Amniotic epithelial cell (primary cell): Measurements from ENCODE around the gene IFNG-AS1.

ENCODE experiments used
- DNase-seq: peaks from one replicate; pipeline ENCODE4 v3.0.0-alpha.2; 2010; ENCODE audit warnings: low read depth

IFNG-AS1 gene

DNA sequence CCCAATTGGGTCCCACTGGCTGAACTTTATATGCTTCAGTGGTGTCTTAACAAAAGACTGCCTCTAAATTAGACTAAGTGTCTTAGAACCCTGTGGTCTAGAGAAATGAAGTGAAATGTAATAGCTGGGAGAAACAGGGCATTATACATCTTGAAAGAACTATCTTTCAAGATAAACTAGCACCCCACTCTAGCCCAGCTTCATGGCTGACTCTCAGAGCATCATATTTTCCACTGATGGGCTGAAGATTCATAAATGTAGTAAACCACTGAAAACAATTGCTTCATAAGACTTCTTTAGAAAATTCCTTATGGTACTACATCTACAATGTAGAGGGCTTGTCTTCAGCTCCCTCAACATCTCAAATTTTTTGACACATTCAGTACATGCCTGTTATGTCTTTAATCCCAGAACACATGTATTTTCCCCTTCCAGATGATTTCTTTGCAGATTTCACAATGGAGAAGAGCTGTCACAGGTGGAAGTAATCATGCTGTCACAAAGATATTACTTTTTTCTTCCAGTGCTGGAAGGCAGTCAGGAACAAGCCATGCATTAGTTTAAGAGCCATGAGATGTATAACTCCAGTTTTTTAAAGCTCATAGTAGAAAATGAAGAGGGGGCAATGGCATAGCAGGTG is 48.5 kb downstream of the IFNG-AS1 start:
- DNase-seq: no peak

DNA sequence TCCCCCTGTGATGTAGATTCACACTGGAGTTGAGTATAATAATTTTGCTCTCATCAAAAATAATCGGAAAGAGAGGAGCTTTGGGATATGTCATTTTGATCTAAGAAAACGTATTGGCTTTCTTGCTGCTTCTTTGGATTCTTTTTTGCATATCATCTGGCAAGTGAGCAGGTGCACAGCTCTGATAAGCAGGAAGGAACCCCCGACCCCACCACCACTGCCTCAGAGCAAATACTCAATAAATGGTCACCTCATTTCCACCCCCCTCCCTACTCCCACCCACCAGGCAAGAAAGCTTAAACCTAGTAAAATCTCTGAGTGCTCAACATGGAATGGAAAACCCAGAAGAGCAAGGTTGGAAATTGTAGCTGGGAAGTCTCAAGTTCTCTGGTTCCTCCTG is 49.4 kb downstream of the IFNG-AS1 start:
- no peak for DNase-seq

DNA sequence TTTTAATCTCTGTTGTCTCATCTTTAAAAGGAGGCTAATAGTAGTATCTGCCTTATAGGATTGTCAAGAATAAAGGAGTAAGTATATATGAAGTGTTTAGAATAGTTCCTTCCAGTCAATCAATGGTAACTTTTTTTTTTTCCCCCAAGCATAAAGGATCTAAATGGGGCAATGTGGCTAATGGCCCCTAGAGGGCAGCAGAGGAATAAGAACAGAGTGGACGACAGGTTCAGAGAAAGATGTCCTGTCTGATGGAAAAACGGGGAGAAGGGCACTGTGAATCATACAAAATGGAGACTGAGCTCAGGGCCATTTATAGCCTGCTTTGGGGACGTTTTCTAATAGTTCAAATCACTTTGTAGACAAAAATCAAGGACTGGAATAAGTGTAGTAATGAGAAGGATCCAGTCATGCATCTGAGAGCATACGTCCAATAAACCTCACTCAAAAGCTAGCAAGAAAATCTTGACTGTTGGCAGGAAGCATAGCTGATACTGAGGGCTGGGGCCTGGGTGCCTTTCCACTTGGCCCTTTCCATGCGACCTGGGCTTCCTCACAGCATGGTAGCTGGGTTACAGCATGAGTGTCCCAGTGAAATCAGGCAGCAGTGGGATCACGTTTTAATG is 51.3 kb downstream of the IFNG-AS1 start:
- peak; percentile 66 for DNase-seq

DNA sequence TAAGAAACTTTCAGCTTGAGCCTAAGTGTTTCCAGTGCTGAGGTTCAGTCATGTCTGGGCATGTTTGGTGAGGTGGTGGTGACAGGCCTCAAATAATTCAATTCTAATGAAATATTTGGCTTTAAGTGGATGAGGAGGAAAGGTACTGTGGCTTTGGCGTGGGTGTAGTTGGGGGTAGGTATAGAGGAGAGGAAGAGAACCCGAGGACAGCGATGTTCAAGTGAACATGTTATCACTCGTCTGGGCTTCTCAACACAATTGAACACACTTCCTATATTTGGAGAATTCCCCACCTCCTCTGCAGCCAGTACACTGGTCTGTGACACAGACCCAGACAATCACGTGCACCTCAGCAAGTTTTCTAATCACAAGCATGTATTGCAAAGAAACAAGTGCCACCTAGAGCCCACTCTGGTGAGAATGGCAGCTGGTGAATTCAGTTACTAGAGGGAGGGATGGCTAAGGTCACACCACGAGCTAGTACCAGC is 53.0 kb downstream of the IFNG-AS1 start:
- DNase-seq: no peak

DNA sequence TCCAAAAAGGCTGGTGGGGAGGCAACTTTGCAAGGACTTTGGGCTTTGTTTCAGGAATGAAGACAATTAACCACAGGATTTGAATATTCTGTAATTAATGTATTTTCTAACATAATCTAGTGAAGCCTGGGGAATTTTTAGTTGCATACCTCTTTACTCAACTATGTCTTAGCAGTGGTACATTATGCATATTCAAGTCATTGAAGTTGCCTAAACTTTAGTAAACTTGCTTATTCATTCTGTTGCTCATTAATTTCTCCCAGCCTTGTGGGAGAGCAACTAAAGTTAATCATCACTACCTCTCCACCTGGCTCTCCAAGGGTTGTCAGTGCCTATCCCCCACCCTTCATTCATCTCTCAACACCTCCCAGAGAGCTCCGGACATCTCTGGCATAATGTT is 54.2 kb downstream of the IFNG-AS1 start:
- DNase-seq: no peak

DNA sequence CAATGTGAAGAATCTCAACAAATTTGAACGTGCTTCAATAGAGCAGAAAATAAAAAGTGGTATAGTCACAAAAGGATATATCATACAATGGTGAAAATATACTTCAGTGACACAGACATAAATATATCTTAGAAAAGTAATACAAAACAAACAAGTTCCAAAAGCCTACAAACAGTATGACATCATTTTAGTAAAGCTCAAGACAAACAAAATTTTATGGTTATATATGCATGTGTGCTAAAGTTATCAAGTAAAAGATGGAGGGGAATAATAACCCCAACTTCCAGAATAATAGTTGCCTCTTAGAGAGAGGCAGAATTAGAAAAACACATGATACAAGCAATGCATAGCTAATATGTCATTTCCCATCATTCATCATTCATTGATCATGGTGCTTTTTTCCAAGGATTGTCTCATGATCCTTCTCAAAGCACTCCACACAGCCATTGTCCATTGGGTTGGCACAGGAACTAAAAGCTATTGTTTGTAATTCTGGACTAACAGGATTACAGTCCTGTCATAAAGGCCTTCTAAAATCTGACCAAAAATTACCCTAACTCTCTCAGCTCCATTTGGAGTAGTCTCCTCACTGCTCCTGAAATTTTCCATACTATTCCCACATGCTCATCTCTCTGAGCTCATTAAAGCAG is 59.5 kb downstream of the IFNG-AS1 start:
- DNase-seq: no peak

DNA sequence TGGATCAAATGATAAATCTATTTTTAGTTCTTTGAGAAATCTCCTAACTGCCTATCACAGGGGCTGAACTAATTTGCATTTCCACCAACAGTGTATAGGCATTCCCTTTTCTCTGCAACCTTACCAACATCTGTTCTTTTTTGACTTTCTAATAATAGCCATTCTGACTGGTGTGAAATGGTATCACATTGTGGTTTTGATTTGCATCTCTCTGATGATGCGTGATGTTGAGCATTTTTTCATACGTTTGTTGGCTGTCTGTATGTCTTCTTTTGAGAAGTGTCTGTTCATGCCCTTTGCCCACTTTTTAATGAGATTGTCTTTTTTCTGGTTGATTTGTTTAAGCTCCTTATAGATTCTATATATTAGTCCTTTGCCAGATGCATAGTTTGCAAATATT is 67.1 kb downstream of the IFNG-AS1 start:
- no peak for DNase-seq

DNA sequence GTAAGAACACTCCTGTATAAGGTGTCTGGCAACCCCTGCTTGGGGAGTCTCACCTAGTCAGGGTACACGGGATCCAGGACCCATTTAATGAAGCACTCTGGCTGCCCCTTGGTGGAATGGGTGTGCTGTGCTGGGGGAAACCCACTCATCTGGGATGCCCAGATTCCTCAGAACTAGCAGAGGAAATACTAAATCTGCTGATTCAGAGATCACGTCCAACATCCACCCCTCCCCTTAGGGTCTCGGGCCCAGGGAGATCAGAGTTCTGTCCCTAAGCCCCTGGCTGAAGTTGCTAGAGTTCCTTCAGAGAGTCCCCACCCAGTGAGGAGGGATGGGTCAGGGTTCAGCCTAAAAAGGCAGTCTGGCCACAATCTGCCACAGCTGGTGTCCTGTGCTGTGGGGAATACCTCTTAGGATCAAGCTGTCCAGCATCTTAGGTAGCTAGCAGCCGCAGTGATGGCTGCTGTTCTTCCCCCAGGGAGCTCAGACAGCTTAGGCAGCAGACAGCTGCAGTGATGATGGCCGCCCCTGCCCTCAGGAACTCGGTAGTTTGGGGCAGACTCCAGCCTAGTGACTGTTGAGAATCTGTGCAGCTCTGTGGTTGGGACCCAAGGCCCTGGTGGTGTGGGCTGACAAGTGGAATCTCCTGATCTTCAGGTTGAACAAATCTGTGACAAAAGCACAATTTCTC is 74.8 kb downstream of the IFNG-AS1 start:
- no peak for DNase-seq

DNA sequence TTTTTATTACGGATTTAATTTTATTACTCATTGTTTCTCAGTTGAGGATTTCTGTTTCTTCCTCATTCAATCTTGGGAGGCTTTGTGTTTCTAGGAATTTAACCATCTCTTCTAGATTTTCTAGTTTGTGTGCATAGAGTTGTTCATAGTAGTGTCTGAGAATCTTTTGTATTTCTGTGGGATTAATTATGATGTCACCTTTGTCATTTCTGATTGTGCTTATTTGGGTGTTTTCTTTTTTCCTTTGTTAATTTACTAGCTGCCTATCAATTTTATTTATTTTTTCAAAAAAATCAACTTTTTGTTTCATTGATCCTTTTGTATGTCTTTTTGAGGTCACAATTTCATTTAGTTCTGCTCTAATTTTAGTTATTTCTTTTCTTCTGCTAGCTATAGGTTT is 75.9 kb downstream of the IFNG-AS1 start:
- no peak for DNase-seq

DNA sequence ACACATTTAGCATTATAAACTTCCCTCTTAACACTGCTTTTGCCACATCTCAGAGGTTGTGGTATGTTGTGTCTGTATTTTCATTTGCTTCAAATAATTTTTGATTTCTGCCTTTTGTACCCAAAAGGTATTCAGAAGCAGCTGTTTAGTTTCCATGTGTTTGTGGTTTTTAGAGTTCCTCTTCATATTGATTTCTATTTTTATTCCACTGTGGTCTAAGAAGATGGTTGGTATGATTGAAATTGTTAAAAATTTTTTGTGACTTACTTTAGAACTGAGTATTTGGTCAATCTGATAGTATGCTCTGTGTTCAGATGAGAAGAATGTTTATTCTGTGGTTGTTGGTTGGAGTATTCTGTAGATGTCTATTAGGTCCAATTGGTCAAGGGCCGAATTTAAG is 76.4 kb downstream of the IFNG-AS1 start:
- no peak for DNase-seq

DNA sequence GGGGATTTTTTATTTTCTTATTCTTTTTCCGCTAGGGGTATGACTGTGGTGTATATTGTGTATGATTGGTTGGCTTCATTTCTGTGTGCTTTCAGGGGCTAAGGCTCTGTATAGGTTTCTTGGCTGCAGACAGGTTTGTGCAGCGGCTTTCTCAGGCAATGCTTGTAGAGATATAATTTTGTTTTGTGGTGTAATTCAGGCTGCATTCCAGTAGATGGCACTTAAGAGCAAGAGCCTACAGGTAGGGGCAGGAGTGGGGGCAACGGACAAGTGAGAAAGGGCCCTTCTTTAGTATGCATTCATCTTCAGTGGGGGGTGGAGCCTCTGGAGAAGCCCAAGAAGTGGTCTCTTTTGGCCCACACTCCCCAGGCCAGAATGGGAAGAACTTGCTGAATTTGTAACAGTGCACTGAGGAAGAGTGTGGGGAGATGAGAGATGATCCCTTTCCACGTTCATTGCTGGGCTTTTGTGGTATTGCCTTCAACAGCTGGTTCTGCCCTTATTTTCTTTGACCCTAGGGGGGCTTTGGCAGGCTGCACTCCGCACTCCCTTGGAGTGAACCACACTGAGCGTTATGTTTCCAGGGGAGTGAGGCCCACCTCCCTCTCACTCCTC is 78.6 kb downstream of the IFNG-AS1 start:
- DNase-seq: peak; percentile 2

DNA sequence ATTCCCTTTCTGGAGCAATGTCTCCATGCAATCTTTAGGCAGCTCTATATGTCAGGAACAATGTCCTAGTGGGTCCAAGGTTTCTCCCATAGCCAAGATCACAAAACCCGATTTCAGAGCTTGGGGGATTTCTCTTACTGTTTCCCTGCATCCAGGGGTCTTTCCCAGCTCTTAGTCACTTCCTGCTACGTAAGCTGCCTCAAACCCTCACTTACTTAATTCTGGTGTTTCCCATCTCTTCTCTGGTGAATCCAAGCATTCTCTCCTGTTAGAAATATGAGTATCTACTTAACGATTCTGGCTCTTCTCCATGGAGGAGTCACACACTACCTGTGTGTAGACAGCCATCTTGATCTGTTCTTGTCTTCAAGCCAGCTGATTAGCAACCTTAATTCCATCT is 80.0 kb downstream of the IFNG-AS1 start:
- no peak for DNase-seq
